MM.1S (cell line): Measurements from ENCODE around the gene SAP30.

Experiments
- DNase-seq: peaks from one replicate; pipeline ENCODE4 v3.0.0-alpha.2; 2015
- H2AFZ ChIP-seq: fragments of 300-600 bp; sonication (generic); 2 replicates; pipeline ENCODE4 v1.6.0; 2016; ENCODE audit warnings: antibody characterized with exemption, low read length
- H3F3A ChIP-seq: fragments of 300-600 bp; sonication (generic); 2 replicates; pipeline ENCODE4 v1.6.1; 2016; ENCODE audit warnings: mild to moderate bottlenecking, antibody characterized with exemption, low read length, moderate library complexity, mixed read lengths; ENCODE audit not compliant: insufficient read depth
- H3K27ac ChIP-seq: fragments of 300-600 bp; sonication (generic); 2 replicates; pipeline ENCODE4 v1.5.1; 2016; ENCODE audit warnings: mild to moderate bottlenecking, low read length
- H3K27me3 ChIP-seq: fragments of 300-600 bp; sonication (generic); replicated peaks from 2 replicates; pipeline ENCODE4 v1.6.0; 2016; ENCODE audit warnings: low read length; ENCODE audit not compliant: insufficient read depth
- H3K36me3 ChIP-seq: fragments of 300-600 bp; sonication (generic); replicated peaks from 2 replicates; pipeline ENCODE4 v1.6.1; 2016; ENCODE audit warnings: mild to moderate bottlenecking, low read length, mixed read lengths; ENCODE audit not compliant: insufficient read depth
- H3K4me1 ChIP-seq: fragments of 300-600 bp; sonication (generic); 2 replicates; pipeline ENCODE4 v1.6.1; 2016; ENCODE audit warnings: low read length, mixed read lengths
- H3K4me2 ChIP-seq: fragments of 300-600 bp; sonication (generic); 2 replicates; pipeline ENCODE4 v1.6.0; 2016; ENCODE audit warnings: low read depth, low read length
- H3K4me3 ChIP-seq: fragments of 300-600 bp; sonication (generic); 2 replicates; pipeline ENCODE4 v1.5.1; 2016; ENCODE audit warnings: low read length, mixed read lengths
- H3K79me2 ChIP-seq: fragments of 300-600 bp; sonication (generic); 2 replicates; pipeline ENCODE4 v1.6.1; 2016; ENCODE audit warnings: mixed run types, low read length, mixed read lengths
- H3K9ac ChIP-seq: fragments of 300-600 bp; sonication (generic); 2 replicates; pipeline ENCODE4 v1.6.1; 2016; ENCODE audit warnings: low read length, mixed read lengths
- H3K9me2 ChIP-seq: fragments of 300-600 bp; sonication (generic); replicated peaks from 2 replicates; pipeline ENCODE4 v1.6.1; 2016; ENCODE audit warnings: mild to moderate bottlenecking, low read length, mixed read lengths; ENCODE audit not compliant: insufficient read depth
- H3K9me3 ChIP-seq: fragments of 300-600 bp; sonication (generic); replicated peaks from 2 replicates; pipeline ENCODE4 v1.6.1; 2016; ENCODE audit warnings: mild to moderate bottlenecking, low read length, mixed read lengths; ENCODE audit not compliant: insufficient read depth
- H4K20me1 ChIP-seq: fragments of 300-600 bp; sonication (generic); 2 replicates; pipeline ENCODE4 v1.6.1; 2016; ENCODE audit warnings: mild to moderate bottlenecking, low read length, moderate library complexity, mixed read lengths; ENCODE audit not compliant: insufficient read depth
- CTCF ChIP-seq: fragments of 300-600 bp; sonication (generic); IDR thresholded peaks from 2 replicates; pipeline ENCODE4 v1.5.1; 2016; ENCODE audit warnings: antibody characterized with exemption, low read length, mixed read lengths
- EZH2 ChIP-seq: fragments of 300-600 bp; sonication (generic); optimal IDR thresholded peaks from 2 replicates; pipeline ENCODE3; 2017; ENCODE audit warnings: low read depth, mild to moderate bottlenecking, antibody characterized with exemption, low read length, mixed read lengths
- EZH2phosphoT487 ChIP-seq: fragments of 300-600 bp; sonication (generic); IDR thresholded peaks from 2 replicates; pipeline ENCODE4 v1.6.1; 2018; ENCODE audit warnings: antibody characterized with exemption, low read length

SAP30 gene

GRCh38 chr4:173380987-173381386 lies 10.2 kb downstream of the SAP30 start:
- DNase-seq: no peak
- Histone ChIP-seq H3K9ac (no peak overlapping the region), H3F3A (no peaks in the 10 kb centered on the region), H3K4me2 (no peak overlapping the region), H4K20me1 (no peaks in the 10 kb centered on the region; the same call in 1 of the 2 replicates), H3K4me3 (no peak overlapping the region), H3K4me1 (no peaks in the 10 kb centered on the region), H3K9me2 (no peaks in the 10 kb centered on the region), H3K27ac (no peak overlapping the region), H3K9me3 (no peaks in the 10 kb centered on the region), H3K79me2 (0 out of 2 replicates have a peak, but pooled peaks cover 3% of the 10 kb centered on the region), H3K36me3 (no peaks in the 10 kb centered on the region), H3K27me3 (no peaks in the 10 kb centered on the region), H2AFZ (no peak overlapping the region)
- no peak for TF ChIP-seq EZH2phosphoT487
- TF ChIP-seq EZH2: no peak
- no peak for TF ChIP-seq CTCF

DNA sequence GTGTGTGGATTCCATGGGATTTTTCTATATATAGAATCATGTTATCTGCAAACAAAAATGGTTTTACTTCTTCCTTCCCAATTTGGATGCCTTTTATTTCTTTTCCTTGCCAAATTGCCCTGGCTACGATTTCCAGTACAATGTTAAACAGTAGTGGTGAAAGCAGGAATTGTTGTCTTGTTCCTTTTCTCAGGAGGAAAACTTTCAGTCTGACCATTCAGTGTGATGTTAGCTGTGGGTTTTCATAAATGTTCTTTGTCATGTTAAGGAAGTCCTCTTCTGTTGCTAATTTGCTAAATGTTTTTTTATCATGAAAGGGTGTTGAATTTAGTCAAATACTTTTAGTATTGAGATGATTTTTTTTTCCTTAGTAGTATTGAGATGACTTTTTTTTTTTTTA lies 10.9 kb downstream of the SAP30 start:
- Histone ChIP-seq H3K4me1 (no peaks in the 10 kb centered on the region), H3K27ac (no peak overlapping the region), H3K9me3 (no peaks in the 10 kb centered on the region), H3K4me2 (no peak overlapping the region), H2AFZ (no peak overlapping the region), H3K36me3 (no peaks in the 10 kb centered on the region), H4K20me1 (no peaks in the 10 kb centered on the region; the same call in 1 of the 2 replicates), H3F3A (no peaks in the 10 kb centered on the region), H3K4me3 (no peak overlapping the region), H3K9ac (no peak overlapping the region), H3K9me2 (no peaks in the 10 kb centered on the region), H3K79me2 (no peaks in the 10 kb centered on the region), H3K27me3 (no peaks in the 10 kb centered on the region)
- no peak for DNase-seq
- no peak for TF ChIP-seq CTCF
- TF ChIP-seq EZH2phosphoT487: no peak
- TF ChIP-seq EZH2: no peak

GRCh38 chr4:173382349-173382748 lies 11.6 kb downstream of the SAP30 start:
- no peak overlapping the region for H3K4me3 ChIP-seq
- no peaks in the 10 kb centered on the region; the same call in 1 of the 2 replicates for H4K20me1 ChIP-seq
- no peaks in the 10 kb centered on the region for H3K27me3 ChIP-seq
- no peak for DNase-seq
- no peaks in the 10 kb centered on the region for H3K79me2 ChIP-seq
- no peak overlapping the region for H3K9ac ChIP-seq
- no peak overlapping the region for H3K27ac ChIP-seq
- TF ChIP-seq CTCF (no peak), EZH2phosphoT487 (no peak), EZH2 (no peak)
- no peaks in the 10 kb centered on the region for H3F3A ChIP-seq
- no peaks in the 10 kb centered on the region for H3K36me3 ChIP-seq
- H3K9me3 ChIP-seq: no peaks in the 10 kb centered on the region
- no peak overlapping the region for H2AFZ ChIP-seq
- no peaks in the 10 kb centered on the region for H3K9me2 ChIP-seq
- H3K4me2 ChIP-seq: no peak overlapping the region
- no peaks in the 10 kb centered on the region for H3K4me1 ChIP-seq
